Duodenal mucosa (tissue), 2 donors: Measurements from ENCODE around the gene ATF6B.
"Not testable (repeated sequence)": the region's sequence is repeated elsewhere in the genome, so short reads cannot be mapped to it uniquely, and the experiment has no call there.

Source experiments
- H3K27ac ChIP-seq: one replicate; pipeline ENCODE4 v1.7.0; 2013; ENCODE audit warnings: low read depth, low read length
- H3K27me3 ChIP-seq, 2 donors: one replicate each; pipeline ENCODE4 v1.7.0; 2013; ENCODE audit warnings: low read length in 2 of 2, control low read depth in 1 of 2; ENCODE audit not compliant: insufficient read depth in 2 of 2, control insufficient read depth in 1 of 2
- H3K36me3 ChIP-seq, 2 donors: one replicate each; pipeline ENCODE4 v1.7.0; 2013; ENCODE audit warnings: low read length in 2 of 2, control low read depth in 1 of 2; ENCODE audit not compliant: insufficient read depth in 2 of 2, control insufficient read depth in 1 of 2
- H3K4me1 ChIP-seq, 2 donors: one replicate each; pipeline ENCODE4 v1.7.0; 2013; ENCODE audit warnings: low read length in 2 of 2, control low read depth in 1 of 2; ENCODE audit not compliant: insufficient read depth in 2 of 2, control insufficient read depth in 1 of 2
- H3K4me3 ChIP-seq, 2 donors: one replicate each; pipeline ENCODE4 v1.7.0; 2013; ENCODE audit warnings: low read length in 2 of 2, low read depth in 1 of 2
- H3K9ac ChIP-seq, 2 donors: one replicate each; pipeline ENCODE4 v1.7.0; 2013; ENCODE audit warnings: low read length in 2 of 2, low read depth in 1 of 2
- H3K9me3 ChIP-seq, 2 donors: one replicate each; pipeline ENCODE4 v1.7.0; 2013; ENCODE audit warnings: low read length in 2 of 2, control low read depth in 1 of 2; ENCODE audit not compliant: control insufficient read depth in 1 of 2

ATF6B gene

DNA sequence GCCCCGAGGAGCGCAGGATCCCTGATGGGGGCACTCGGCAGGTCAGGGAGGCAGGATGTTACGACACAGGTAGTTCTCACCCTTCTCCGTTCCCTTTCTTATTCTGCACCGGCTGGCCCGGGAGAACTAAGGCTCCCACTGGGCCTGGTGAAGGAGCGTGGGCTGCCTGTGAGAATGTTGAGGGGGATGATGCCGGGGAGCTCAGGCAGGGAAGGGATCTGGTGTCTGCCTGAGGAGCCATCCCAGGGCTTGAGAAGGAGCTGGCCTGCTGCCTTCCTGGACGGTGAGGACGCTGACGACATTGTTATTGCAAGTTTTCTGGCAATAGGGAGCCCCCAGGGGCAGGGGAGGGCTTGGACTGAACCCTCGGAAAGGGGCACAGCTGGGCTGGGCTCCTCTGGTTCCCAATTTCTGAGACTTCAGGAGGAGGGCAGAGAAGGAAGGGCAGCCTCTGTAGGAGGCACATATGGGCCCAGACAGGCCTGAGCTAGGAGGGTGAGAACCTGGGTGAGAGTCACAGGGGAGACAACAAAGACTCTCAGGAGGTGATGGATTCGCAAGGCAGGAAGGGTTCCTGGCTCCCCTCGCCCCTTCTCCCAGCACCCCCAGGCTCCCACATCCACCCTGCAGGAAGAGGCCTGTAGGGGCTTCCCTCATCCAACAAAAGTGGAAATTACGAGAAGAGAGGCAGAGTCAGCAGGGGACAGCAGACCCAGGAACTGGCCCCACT is 57.1 kb downstream of the ATF6B start:
- Histone ChIP-seq H3K27ac (no peak overlapping the region), H3K9me3 (no peaks in the 10 kb centered on the region), H3K4me1 (no peaks in the 10 kb centered on the region), H3K9ac (no peak overlapping the region), H3K4me3 (no peak overlapping the region), H3K27me3 (no peaks in the 10 kb centered on the region), H3K36me3 (peaks cover 0 to 6% of the 10 kb centered on the region in 2 donors)

DNA sequence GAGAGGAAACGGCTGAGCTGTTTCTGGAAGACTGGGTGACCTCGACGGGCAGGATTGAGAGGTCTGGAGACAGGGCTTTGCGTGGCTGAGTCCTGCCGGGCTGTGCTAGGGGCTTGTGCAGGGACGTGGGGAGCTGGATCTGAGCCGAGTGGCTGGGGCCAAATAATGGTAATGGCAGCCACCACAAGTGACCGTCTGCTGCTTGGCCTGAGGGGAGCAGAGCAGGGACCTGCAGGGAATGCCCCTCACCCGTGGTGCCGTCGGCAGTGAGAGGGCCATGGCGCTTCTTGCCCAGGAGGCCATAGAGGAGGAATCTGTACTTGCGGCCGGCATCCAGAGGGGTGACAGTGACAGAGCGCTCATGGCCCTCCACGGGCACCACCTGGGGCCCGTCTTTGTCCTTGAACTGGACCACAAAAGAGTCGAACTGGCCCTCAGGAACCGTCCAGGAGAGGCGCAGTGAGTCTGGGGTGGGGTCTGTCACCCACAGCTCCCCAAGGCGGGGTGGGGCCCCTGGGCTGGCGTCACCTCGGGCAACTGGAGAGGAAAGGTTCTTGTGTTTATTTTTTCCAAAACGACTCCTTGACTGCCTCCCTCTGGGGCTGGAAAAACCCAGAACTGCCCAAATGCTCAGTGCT is 58.0 kb downstream of the ATF6B start:
- peaks cover 0 to 6% of the 10 kb centered on the region in 2 donors for H3K36me3 ChIP-seq
- no peaks in the 10 kb centered on the region for H3K9me3 ChIP-seq
- no peak overlapping the region for H3K27ac ChIP-seq
- H3K4me3 ChIP-seq = no peak overlapping the region
- no peak overlapping the region for H3K9ac ChIP-seq
- H3K4me1 ChIP-seq = no peaks in the 10 kb centered on the region
- H3K27me3 ChIP-seq = no peaks in the 10 kb centered on the region

DNA sequence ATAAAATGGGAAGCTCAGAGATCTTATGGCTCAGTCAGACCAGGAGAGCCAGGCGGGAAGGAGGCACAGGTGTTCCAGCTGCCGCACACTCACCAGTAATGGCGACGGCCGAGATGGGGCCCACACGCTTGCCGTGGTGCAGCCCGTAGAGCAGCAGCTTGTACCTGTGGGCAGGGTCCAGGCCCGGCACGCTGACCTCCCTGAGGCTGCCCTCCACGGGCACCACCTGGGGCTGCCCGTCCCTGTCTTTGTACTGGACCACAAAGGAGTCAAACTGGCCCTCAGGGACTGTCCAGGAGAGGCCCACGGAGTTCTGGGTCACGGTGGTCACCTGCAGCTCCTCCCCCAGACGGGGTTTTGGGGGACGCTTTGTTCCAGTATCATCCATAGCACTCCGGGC is 58.6 kb downstream of the ATF6B start:
- H3K4me3 ChIP-seq = no peak overlapping the region

DNA sequence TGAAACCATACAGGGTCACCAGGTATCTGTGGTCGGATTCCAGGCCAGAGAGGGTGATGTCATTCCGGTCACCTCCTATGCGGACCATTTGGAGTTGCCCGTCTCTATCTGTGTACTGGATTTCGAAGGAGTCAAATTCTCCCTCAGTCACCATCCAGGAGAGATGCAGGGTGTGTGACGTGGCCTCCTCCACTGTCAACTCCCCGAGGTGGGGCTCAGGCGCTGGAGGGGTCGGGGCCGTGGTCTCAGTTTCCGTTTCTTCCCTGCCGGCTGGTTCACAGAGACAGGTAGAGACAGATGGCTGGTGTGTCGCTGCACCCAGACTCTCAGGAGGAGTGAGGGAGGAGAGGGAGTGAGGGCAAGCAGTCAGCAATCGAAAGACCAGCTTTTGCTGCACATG is 59.2 kb downstream of the ATF6B start:
- Histone ChIP-seq H3K27me3 (no peaks in the 10 kb centered on the region), H3K9ac (no peak overlapping the region), H3K9me3 (no peaks in the 10 kb centered on the region), H3K27ac (no peak overlapping the region), H3K36me3 (peaks cover 0 to 6% of the 10 kb centered on the region in 2 donors), H3K4me1 (no peaks in the 10 kb centered on the region), H3K4me3 (no peak overlapping the region)

More for the DNA sequence above, 58.6 kb downstream of the ATF6B start:
- Histone ChIP-seq H3K36me3 (peaks cover 0 to 6% of the 10 kb centered on the region in 2 donors), H3K9ac (no peak overlapping the region), H3K27ac (no peak overlapping the region), H3K4me1 (no peaks in the 10 kb centered on the region), H3K9me3 (no peaks in the 10 kb centered on the region), H3K27me3 (no peaks in the 10 kb centered on the region)

DNA sequence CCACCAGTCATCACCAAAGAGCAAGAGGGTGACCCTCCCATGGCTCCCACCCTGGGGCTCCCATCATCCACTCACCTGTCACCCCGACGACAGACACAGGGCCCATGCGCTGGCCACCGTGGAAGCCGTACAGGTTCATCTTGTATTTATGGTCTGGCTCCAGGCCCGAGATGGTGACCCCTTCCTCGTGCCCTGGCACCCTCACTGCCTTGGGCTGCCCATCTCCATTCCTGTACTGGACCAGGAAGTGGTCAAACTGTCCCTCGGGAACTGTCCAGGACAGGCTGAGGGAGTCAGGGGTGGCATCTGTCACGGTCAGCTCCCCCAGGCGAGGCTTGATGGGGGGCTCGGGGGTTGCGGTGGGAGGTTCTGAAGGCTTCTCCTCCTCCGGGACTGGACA is 59.7 kb downstream of the ATF6B start:
- H3K9ac ChIP-seq, H3K4me1 ChIP-seq, H3K36me3 ChIP-seq, H3K9me3 ChIP-seq, H3K27me3 ChIP-seq, H3K4me3 ChIP-seq, H3K27ac ChIP-seq: not testable (repeated sequence)

DNA sequence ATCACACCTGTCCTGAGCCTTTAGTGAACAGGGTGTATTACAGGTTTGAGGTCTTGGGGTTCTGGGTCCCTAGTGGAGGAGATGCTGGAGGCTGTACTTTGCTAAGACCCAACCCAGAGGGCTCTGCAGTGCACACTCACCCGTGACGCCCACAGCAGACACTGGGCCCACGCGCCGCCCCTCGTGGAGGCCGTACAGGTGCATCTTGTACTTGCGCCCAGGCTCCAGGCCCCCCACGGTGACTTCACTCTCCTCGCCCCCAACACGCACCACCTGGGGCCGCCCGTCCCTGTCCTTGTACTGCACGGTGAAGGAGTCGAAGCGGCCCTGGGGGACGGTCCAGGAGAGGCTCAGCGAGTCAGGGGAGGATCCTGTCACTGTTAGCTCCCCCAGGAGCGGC is 60.5 kb downstream of the ATF6B start:
- H3K36me3 ChIP-seq, H3K4me1 ChIP-seq, H3K9ac ChIP-seq, H3K4me3 ChIP-seq, H3K9me3 ChIP-seq, H3K27ac ChIP-seq, H3K27me3 ChIP-seq: not testable (repeated sequence)
